MM.1S (cell line): ENCODE data around the gene TBC1D22B.
A peak's percentile ranks its signal among the peaks of the same experiment; 100 is the strongest.

Source experiments
- DNase-seq: peaks from one replicate; pipeline ENCODE4 v3.0.0-alpha.2; 2015
- H2AFZ ChIP-seq: fragments of 300-600 bp; sonication (generic); 2 replicates; pipeline ENCODE4 v1.6.0; 2016; ENCODE audit warnings: antibody characterized with exemption, low read length
- H3F3A ChIP-seq: fragments of 300-600 bp; sonication (generic); 2 replicates; pipeline ENCODE4 v1.6.1; 2016; ENCODE audit warnings: mild to moderate bottlenecking, antibody characterized with exemption, low read length, moderate library complexity, mixed read lengths; ENCODE audit not compliant: insufficient read depth
- H3K27ac ChIP-seq: fragments of 300-600 bp; sonication (generic); 2 replicates; pipeline ENCODE4 v1.5.1; 2016; ENCODE audit warnings: mild to moderate bottlenecking, low read length
- H3K27me3 ChIP-seq: fragments of 300-600 bp; sonication (generic); replicated peaks from 2 replicates; pipeline ENCODE4 v1.6.0; 2016; ENCODE audit warnings: low read length; ENCODE audit not compliant: insufficient read depth
- H3K36me3 ChIP-seq: fragments of 300-600 bp; sonication (generic); replicated peaks from 2 replicates; pipeline ENCODE4 v1.6.1; 2016; ENCODE audit warnings: mild to moderate bottlenecking, low read length, mixed read lengths; ENCODE audit not compliant: insufficient read depth
- H3K4me1 ChIP-seq: fragments of 300-600 bp; sonication (generic); 2 replicates; pipeline ENCODE4 v1.6.1; 2016; ENCODE audit warnings: low read length, mixed read lengths
- H3K4me2 ChIP-seq: fragments of 300-600 bp; sonication (generic); 2 replicates; pipeline ENCODE4 v1.6.0; 2016; ENCODE audit warnings: low read depth, low read length
- H3K4me3 ChIP-seq: fragments of 300-600 bp; sonication (generic); 2 replicates; pipeline ENCODE4 v1.5.1; 2016; ENCODE audit warnings: low read length, mixed read lengths
- H3K79me2 ChIP-seq: fragments of 300-600 bp; sonication (generic); 2 replicates; pipeline ENCODE4 v1.6.1; 2016; ENCODE audit warnings: mixed run types, low read length, mixed read lengths
- H3K9ac ChIP-seq: fragments of 300-600 bp; sonication (generic); 2 replicates; pipeline ENCODE4 v1.6.1; 2016; ENCODE audit warnings: low read length, mixed read lengths
- H3K9me2 ChIP-seq: fragments of 300-600 bp; sonication (generic); replicated peaks from 2 replicates; pipeline ENCODE4 v1.6.1; 2016; ENCODE audit warnings: mild to moderate bottlenecking, low read length, mixed read lengths; ENCODE audit not compliant: insufficient read depth
- H3K9me3 ChIP-seq: fragments of 300-600 bp; sonication (generic); replicated peaks from 2 replicates; pipeline ENCODE4 v1.6.1; 2016; ENCODE audit warnings: mild to moderate bottlenecking, low read length, mixed read lengths; ENCODE audit not compliant: insufficient read depth
- H4K20me1 ChIP-seq: fragments of 300-600 bp; sonication (generic); 2 replicates; pipeline ENCODE4 v1.6.1; 2016; ENCODE audit warnings: mild to moderate bottlenecking, low read length, moderate library complexity, mixed read lengths; ENCODE audit not compliant: insufficient read depth
- CTCF ChIP-seq: fragments of 300-600 bp; sonication (generic); IDR thresholded peaks from 2 replicates; pipeline ENCODE4 v1.5.1; 2016; ENCODE audit warnings: antibody characterized with exemption, low read length, mixed read lengths
- EZH2 ChIP-seq: fragments of 300-600 bp; sonication (generic); optimal IDR thresholded peaks from 2 replicates; pipeline ENCODE3; 2017; ENCODE audit warnings: low read depth, mild to moderate bottlenecking, antibody characterized with exemption, low read length, mixed read lengths
- EZH2phosphoT487 ChIP-seq: fragments of 300-600 bp; sonication (generic); IDR thresholded peaks from 2 replicates; pipeline ENCODE4 v1.6.1; 2018; ENCODE audit warnings: antibody characterized with exemption, low read length

TBC1D22B gene

GRCh38 chr6:37239950-37240713, 17.4 kb upstream of the TBC1D22B start:
- peak; percentile 49 for DNase-seq
- Histone ChIP-seq H3F3A (no peaks in the 10 kb centered on the region), H3K9me3 (no peaks in the 10 kb centered on the region), H3K79me2 (no peaks in the 10 kb centered on the region), H3K36me3 (no peaks in the 10 kb centered on the region), H3K4me1 (peaks cover 5% of the 10 kb centered on the region; the same call in 1 of the 2 replicates), H3K4me3 (no peak overlapping the region), H3K27ac (no peak overlapping the region), H2AFZ (0 out of 2 replicates have a peak overlapping the region, but pooled peaks have one; percentile 8), H3K9ac (no peak overlapping the region), H3K9me2 (no peaks in the 10 kb centered on the region), H3K27me3 (no peaks in the 10 kb centered on the region), H3K4me2 (no peak overlapping the region), H4K20me1 (no peaks in the 10 kb centered on the region)
- TF ChIP-seq EZH2, result no peak
- TF ChIP-seq CTCF, result no peak
- no peak for TF ChIP-seq EZH2phosphoT487

- no peak overlapping the region for H3K4me2 ChIP-seq
- TF ChIP-seq EZH2phosphoT487 (no peak), EZH2 (no peak), CTCF (no peak)
- H3K9ac ChIP-seq, result no peak overlapping the region
- H3K4me1 ChIP-seq, result peaks cover 5% of the 10 kb centered on the region; the same call in 1 of the 2 replicates
- no peak overlapping the region for H3K27ac ChIP-seq
- no peaks in the 10 kb centered on the region for H3K27me3 ChIP-seq
- no peaks in the 10 kb centered on the region for H3K9me2 ChIP-seq
- no peaks in the 10 kb centered on the region for H3K79me2 ChIP-seq
- H3F3A ChIP-seq, result no peaks in the 10 kb centered on the region
- no peak overlapping the region for H3K4me3 ChIP-seq
- no peaks in the 10 kb centered on the region for H3K36me3 ChIP-seq
- DNase-seq, result no peak
- H3K9me3 ChIP-seq, result no peaks in the 10 kb centered on the region
- H2AFZ ChIP-seq, result no peak overlapping the region
- no peaks in the 10 kb centered on the region for H4K20me1 ChIP-seq
Observed at GRCh38 chr6:37241131-37241530, 16.4 kb upstream of the TBC1D22B start.

GRCh38 chr6:37241775-37242428, 15.7 kb upstream of the TBC1D22B start:
- H3K4me3 ChIP-seq, result no peak overlapping the region
- no peaks in the 10 kb centered on the region for H3K36me3 ChIP-seq
- H3K4me2 ChIP-seq, result no peak overlapping the region
- H3K9ac ChIP-seq, result no peak overlapping the region
- peaks cover 5% of the 10 kb centered on the region; the same call in 1 of the 2 replicates for H3K4me1 ChIP-seq
- no peaks in the 10 kb centered on the region for H3K9me2 ChIP-seq
- no peak overlapping the region for H2AFZ ChIP-seq
- no peaks in the 10 kb centered on the region for H4K20me1 ChIP-seq
- no peaks in the 10 kb centered on the region for H3K79me2 ChIP-seq
- H3K9me3 ChIP-seq, result no peaks in the 10 kb centered on the region
- no peaks in the 10 kb centered on the region for H3K27me3 ChIP-seq
- H3K27ac ChIP-seq, result no peak overlapping the region
- H3F3A ChIP-seq, result no peaks in the 10 kb centered on the region
- no peak for DNase-seq
- TF ChIP-seq EZH2phosphoT487 (no peak), EZH2 (no peak)
